Measurements from ENCODE around the gene PPM1F. TPM values are rescaled to one million over a fixed set of nuclear protein-coding genes. Genes with fewer than 3 reads are reported as not detected.
"Not testable (repeated sequence)": the region's sequence is repeated elsewhere in the genome, so short reads cannot be mapped to it uniquely, and the experiment has no call there.

PPM1F gene
- total and polyA plus RNA-seq, 5 donors: 17.5 to 25.5 (median 20.7) TPM

- no peaks in the 10 kb centered on the region for H3K27me3 ChIP-seq (ENCODE audit: control insufficient read depth, insufficient read depth)
- H3K9me3 ChIP-seq (ENCODE audit: control insufficient read depth, low read length): no peaks in the 10 kb centered on the region
- ATAC-seq (no peak), DNase-seq (no peak)
- H3K27ac ChIP-seq (ENCODE audit: low read length): no peak overlapping the region
- intact Hi-C loops (cut with DNase I): no loop called here
- WGBS: 88% methylated on average over 10 of the region's 10 CpGs
- H3K4me3 ChIP-seq (ENCODE audit: low read length): no peak overlapping the region
- H3K4me1 ChIP-seq (ENCODE audit: control insufficient read depth, insufficient read depth, low read length): no peaks in the 10 kb centered on the region
These were observed 70.6 kb downstream of the PPM1F start for GRCh38 chr22:21881841-21882753.

- ATAC-seq: no peak
- Histone ChIP-seq H3K4me1 (ENCODE audit: control insufficient read depth, insufficient read depth, low read length) (no peaks in the 10 kb centered on the region), H3K27ac (ENCODE audit: low read length) (no peak overlapping the region), H3K27me3 (ENCODE audit: control insufficient read depth, insufficient read depth) (no peaks in the 10 kb centered on the region), H3K4me3 (ENCODE audit: low read length) (no peak overlapping the region), H3K9me3 (ENCODE audit: control insufficient read depth, low read length) (no peaks in the 10 kb centered on the region)
- intact Hi-C loops (cut with DNase I): loop anchor here in 1 of 4 donors (10.0 kb wide), 1 partner anchor 48 kb away; no protein-coding TSS in a partner anchor
- WGBS: 29% methylated on average over 4 of the region's 4 CpGs
- DNase-seq: no peak
These were observed 76.0 kb downstream of the PPM1F start for GRCh38 chr22:21876486-21877176.

- intact Hi-C loops (cut with DNase I): loop anchor here in 1 of 4 donors (10.0 kb wide), 1 partner anchor 50 kb away; no protein-coding TSS in a partner anchor
- not testable (repeated sequence) for ATAC-seq
These were observed 77.7 kb downstream of the PPM1F start for GRCh38 chr22:21874953-21875352.

GRCh38 chr22:21873619-21874018, 79.0 kb downstream of the PPM1F start:
- H3K4me1 ChIP-seq (ENCODE audit: control insufficient read depth, insufficient read depth, low read length): no peaks in the 10 kb centered on the region
- DNase-seq (no peak), ATAC-seq (no peak)
- H3K9me3 ChIP-seq (ENCODE audit: control insufficient read depth, low read length): no peaks in the 10 kb centered on the region
- H3K4me3 ChIP-seq (ENCODE audit: low read length): no peak overlapping the region
- no peak overlapping the region for H3K27ac ChIP-seq (ENCODE audit: low read length)
- 92% methylated on average over 7 of the region's 7 CpGs for WGBS
- intact Hi-C loops (cut with DNase I): loop anchor here in 1 of 4 donors (10.0 kb wide), 1 partner anchor 51 kb away; no protein-coding TSS in a partner anchor
- no peaks in the 10 kb centered on the region for H3K27me3 ChIP-seq (ENCODE audit: control insufficient read depth, insufficient read depth)

More at GRCh38 chr22:21874953-21875352, 77.7 kb downstream of the PPM1F start:
- H3K4me1 ChIP-seq (ENCODE audit: control insufficient read depth, insufficient read depth, low read length); H3K4me3 ChIP-seq (ENCODE audit: low read length); H3K27me3 ChIP-seq (ENCODE audit: control insufficient read depth, insufficient read depth); DNase-seq; H3K27ac ChIP-seq (ENCODE audit: low read length); H3K9me3 ChIP-seq (ENCODE audit: control insufficient read depth, low read length): not testable (repeated sequence)
- 83% methylated on average over 4 of the region's 4 CpGs for WGBS

GRCh38 chr22:21872741-21873140, 79.9 kb downstream of the PPM1F start:
- H3K4me1 ChIP-seq (ENCODE audit: control insufficient read depth, insufficient read depth, low read length); H3K4me3 ChIP-seq (ENCODE audit: low read length); H3K27ac ChIP-seq (ENCODE audit: low read length); ATAC-seq; H3K27me3 ChIP-seq (ENCODE audit: control insufficient read depth, insufficient read depth); H3K9me3 ChIP-seq (ENCODE audit: control insufficient read depth, low read length); DNase-seq: not testable (repeated sequence)
- intact Hi-C loops (cut with DNase I): loop anchor here in 1 of 4 donors (10.0 kb wide), 1 partner anchor 52 kb away; no protein-coding TSS in a partner anchor
- 97% methylated on average over 4 of the region's 4 CpGs for WGBS

Other genes with a start within 250 kb of the PPM1F start
- 10 to 100 TPM in 1 of 4 donors, 1 to 10 TPM in 3; 4.7 to 12.5 (median 6.4) TPM for gene YPEL1, start 217.1 kb downstream of the PPM1F start, total RNA-seq
- 4.1 TPM for gene YPEL1, start 217.1 kb downstream of the PPM1F start, polyA plus RNA-seq
- 100 to 1,000 TPM; 116 to 126 (median 123) TPM for gene MAPK1, start 85.2 kb downstream of the PPM1F start, total RNA-seq
- gene MAPK1, start 85.2 kb downstream of the PPM1F start, polyA plus RNA-seq: 14.8 TPM
- gene TOP3B, start 29.9 kb upstream of the PPM1F start, total RNA-seq: 10 to 100 TPM; 12.7 to 17.8 (median 13.8) TPM
- gene TOP3B, start 29.9 kb upstream of the PPM1F start, polyA plus RNA-seq: 11.1 TPM

Data from right cardiac atrium (tissue), 5 donors.